Gastrocnemius medialis (tissue), 4 donors: ENCODE measurements around the gene TAF3.

Source experiments
- CTCF ChIP-seq, 5 experiments: fragments of 450-650 bp in 3 of 5; fragments of 200-600 bp in 2 of 5; sonication (generic) in 2 of 5; IDR thresholded peaks in 4 of 5; conservative IDR thresholded peaks in 1 of 5; 1 replicate in 4 of 5; 2 replicates in 1 of 5; pipeline ENCODE4 v1.5.1; 2016 to 2019; ENCODE audit warnings: antibody characterized with exemption in 5 of 5, mild to moderate bottlenecking in 3 of 5, moderate library complexity in 3 of 5
- POLR2A ChIP-seq, 2 donors: fragments of 450-650 bp; IDR thresholded peaks; one replicate each; pipeline ENCODE4 v1.6.1; 2017; ENCODE audit warnings: antibody characterized with exemption in 2 of 2, mild to moderate bottlenecking in 2 of 2, moderate library complexity in 2 of 2

- TF ChIP-seq CTCF (IDR thresholded peaks at IDR 0.05 in 4 of 5, conservative IDR thresholded peaks at IDR 0.05 in 1 of 5): no peak
- no peak for TF ChIP-seq POLR2A (IDR thresholded peaks at IDR 0.05)
These were observed 28.3 kb downstream of the TAF3 start for GRCh38 chr10:7846591-7846990.
